NCI-H748 (cell line): Measurements from ENCODE around the gene PJA2.

Experiments
- DNase-seq: peaks from one replicate; lab custom pipeline; 2025; ENCODE audit not compliant: unreplicated experiment; lab: John Stamatoyannopoulos, UW

The PJA2 gene

DNA sequence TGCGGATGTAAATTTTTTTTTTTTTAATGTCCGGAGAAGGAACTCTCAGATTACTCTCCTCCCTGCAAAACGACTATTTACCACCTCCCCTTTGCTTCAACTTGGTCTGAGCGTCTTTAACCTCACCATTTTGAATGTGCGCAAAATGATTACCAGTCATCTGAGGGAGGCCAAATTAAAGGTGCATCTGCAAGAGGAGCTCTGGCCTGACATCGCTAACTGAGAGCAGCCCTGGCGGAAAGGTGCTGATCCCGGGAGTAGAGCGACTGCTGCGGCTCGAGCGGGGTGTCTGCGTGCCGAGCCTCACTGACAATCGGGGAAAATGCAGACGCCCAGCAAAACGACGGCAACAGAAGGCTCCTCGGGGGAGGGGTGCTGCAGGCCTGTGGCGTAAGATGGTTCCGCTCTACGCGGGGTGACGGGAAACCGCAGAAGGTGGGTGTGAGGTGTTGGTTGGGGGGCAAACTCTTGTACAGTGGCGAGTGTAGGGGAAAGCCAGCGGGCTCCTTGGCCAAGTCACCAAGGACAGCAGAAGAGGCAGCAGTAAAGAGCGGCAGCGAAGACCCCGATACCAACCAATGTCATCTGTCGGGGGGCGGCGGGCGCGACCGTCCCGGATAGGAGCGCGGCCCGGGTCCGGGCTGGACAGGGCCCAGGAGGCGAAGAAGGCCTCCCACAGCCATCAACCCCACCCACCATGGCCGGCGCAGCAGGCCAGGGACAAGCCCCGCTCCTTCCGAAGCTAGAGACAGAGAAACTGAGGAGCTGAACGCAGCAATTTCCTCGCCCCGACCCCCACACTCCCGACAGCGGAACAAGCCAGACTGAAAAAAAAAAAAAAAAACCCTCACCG lies 557 bp downstream of the PJA2 start:
- DNase-seq: peak; percentile 72

DNA sequence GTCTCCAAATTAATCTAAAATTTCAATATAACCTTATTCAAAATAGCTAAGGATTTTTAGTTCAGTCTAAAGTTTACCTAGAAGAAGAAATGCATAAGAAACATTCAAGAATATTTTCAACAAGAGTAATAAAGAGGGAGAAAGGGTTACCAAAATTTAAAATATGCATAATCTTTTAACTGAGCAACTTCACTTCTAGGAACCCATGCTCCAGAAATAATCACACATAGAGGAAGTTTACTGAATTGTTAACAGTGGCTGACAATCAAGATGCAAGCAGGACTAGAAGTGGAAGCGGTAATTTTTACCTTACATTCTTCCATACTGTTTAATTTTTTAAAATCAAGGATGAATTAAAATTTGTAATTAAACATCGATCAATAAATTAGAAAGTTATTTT lies 1.9 kb downstream of the PJA2 start:
- no peak for DNase-seq

DNA sequence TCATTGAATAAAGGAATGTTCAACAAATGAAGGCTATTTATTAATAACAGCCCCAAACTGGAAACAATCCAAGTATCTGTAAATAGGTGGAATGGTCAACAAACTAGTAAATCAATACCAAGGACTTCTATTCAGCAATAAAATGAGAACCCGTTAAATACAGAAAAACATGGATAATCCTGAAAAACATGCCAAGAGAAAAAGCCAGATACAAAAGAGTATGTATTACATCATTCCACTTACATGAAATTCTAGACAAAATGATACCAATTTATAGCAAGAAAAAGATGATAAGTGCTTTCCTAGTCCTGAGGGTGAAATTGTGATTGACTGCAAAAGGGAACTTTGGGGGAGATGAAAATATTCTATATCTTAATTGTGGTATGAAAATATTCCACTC lies 3.1 kb downstream of the PJA2 start:
- DNase-seq: no peak

DNA sequence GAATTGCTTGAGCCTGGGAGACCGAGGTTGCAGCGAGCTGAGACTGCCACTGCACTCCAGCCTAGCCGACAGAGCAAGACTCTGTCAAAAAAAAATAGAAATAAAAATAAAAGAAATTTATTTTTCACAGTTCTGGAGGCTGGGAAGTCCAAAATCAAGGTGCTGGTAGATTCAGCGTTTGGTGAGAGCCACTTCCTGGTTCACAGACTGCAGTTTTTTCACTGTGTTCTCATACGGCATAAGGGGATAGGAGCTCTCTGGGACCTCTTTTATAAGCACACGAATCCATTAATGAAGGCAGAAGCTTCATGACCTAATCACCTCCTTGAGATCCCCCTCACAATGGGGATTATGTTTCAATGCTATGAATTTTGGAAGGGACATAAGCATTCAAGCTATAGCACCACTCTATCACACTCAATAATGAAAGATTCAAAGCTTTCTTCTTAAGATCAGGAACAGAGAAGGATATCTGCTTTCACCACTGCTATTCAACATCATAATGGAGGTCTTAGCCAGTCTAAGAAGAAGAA lies 5.3 kb downstream of the PJA2 start:
- DNase-seq: no peak

DNA sequence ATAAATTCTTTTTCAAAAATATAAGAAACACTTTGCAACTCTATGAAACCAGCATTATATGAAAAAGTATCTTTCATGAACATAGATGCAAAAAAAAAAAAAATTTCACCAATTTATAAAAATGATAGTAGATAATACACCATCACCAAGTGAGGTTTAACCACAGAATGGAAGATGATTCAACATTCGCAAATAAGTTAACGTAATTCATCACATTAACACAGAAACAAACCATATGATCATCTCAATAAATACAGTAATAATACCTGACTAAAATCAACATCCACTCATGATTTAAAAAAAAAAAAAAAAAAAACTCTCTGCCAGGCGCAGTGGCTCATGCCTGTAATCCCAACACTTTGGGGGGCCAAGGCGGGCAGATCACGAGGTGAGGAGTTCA lies 6.3 kb downstream of the PJA2 start:
- DNase-seq: no peak

DNA sequence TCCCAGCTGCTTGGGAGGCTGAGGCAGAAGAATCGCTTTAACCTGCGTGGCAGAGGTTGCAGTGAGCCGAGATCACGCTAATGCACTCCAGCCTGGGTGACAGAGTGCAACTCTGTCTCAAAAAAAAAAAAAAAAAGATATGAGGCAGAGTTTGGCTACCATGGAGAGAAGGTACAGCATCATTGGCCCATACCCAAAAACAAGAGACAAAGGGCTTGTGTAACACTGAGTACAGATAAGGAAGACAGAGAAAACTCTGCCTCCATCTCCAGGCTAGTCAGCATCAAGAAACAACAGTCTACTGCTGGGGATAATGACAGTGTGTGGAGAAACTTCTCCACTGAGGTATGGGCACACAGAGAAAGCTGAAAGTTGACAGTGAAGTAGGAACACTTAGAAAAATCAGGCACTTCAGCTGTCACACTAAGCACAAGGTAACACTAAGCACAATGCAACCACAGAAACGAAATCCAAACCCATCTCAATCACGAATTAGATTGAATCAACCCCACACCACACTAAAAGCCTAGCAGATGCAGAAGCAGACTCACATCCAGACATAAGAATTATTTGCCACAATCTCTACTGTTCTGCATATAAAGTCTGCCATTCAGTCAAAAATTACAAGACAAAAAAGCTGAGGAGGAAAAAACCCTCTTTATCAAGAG lies 10.5 kb downstream of the PJA2 start:
- no peak for DNase-seq

DNA sequence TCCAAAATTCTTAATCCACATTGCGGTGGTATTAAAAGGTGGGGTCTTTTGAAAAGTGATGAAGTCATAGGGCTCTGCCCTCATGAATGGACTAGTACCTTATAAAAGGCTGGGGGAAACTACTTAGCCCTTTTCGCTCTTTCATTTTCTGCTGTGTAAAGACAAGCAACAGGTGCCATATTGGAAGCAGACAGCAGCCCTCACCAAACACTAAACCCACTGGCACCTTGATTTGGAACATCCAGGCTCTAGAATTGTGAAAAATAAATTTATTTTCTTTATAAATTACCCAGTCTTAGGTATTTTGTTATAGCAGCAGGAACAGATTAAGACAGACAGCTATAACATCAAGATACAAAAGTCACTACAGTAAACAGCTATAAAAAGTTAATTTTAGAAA lies 12.8 kb downstream of the PJA2 start:
- DNase-seq: no peak

DNA sequence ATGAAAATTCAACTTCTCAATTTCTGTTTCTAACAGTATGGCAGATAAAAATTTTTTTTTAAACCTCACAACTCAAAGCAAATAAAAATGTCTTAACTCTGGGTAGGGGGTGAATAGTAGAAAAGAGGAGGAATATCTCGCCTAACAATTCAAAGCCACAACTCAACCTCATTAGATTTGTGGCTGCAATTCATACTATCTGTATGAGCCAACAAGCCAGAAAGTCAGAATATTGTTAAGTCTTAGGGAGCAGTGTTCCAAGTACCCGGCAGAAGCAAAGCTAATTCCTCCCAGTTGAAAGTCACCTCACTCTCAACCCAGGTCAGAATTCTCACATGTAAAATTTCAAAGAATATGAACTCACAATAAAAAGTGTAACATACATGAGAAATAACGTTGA lies 15.0 kb downstream of the PJA2 start:
- no peak for DNase-seq

DNA sequence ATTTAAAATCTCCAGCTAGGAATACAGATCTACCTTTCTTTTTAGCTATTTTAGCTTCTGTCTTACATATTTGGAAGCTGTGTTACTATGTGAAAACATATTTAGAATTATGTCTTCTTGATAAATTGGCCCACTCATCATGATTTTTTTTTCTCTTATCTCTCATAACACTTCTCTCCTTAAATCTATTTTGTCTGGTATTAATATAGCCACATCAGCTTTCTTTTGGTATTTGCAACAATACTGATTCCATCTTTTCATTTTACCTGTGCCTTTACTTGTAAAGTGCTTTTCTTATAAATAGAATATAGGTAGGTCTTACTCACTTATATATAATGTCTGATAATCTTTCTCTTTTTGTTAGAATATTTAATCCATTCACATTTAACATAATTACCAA lies 19.6 kb downstream of the PJA2 start:
- DNase-seq: no peak

DNA sequence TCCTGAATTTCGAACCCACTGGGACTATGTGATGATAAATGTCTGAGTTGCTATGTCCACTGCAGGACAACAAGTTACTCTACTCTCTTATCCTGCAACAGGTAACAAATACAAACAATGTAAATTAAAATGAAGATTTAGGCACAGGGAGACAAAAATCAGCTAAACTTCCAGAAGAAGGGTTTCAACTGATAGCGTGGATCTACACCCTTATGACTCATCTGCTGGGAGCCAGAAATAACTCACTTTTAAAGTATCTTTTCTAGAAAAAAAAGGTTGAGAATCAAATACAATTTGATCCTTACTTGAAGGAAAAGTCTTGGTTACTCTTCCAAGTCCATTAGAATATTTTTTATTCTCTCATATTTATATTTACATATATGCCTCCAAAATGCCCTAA lies 21.4 kb downstream of the PJA2 start:
- DNase-seq: no peak

DNA sequence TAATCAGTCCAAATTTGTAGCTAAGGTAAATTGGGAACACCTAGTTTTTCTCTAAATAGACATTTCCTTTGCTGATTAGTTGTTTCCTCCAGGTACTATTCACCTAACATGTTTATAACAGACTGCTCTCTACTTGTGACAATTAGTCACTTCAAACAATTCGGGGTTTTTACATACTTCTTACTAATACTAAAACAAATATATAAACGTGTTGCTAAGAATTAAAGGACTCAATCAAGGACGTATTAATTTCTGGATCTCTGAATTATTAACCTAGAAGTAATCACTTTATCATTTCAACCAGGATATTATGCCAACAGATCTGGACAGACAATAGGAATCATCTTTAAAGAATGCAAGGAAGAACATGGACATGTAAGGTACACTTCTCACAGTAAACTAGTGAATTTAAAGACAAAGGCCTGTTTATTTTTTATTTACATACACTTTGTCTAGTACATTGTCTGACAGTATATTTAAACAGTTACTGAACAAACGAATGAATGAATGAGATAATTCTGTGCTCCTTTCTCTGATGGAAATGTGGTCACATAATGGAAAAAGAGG lies 22.3 kb downstream of the PJA2 start:
- no peak for DNase-seq

DNA sequence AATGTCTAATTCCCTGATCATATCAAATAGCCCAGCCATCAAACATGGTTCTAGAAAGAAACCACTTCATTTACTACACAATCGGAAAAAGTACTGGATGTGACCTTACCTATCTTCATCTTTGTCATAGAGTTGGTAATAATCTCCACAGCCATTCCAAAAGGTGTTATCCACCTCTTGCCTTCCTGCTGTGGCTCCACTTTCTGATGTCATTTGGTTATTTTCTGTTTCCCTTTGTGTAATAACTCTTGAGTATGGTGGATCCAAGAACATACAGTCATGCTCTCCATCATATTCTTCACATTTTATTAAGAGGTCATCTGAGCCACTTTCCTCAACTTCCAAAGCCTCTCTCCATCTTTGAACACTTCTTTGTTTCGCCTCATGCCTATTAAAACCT lies 31.7 kb downstream of the PJA2 start:
- no peak for DNase-seq

DNA sequence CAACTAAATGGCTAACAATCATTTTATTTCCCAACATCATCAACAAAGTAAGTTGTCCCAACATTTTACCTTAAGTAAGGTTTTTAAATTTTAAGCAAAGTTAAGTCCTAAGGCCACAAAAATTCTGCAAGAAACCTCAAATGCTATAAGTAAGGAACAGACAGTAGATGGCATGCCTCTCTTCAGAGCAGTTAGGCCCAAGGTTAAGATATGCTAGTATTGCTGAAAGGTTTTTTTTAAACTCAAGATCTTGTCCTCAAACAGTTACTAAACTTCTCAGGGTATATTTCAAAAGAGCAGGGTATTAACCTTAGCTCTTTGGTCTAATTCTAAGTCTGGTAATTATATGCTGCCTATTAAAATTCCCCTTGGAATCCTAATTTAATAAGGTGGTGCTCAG lies 35.1 kb downstream of the PJA2 start:
- DNase-seq: no peak

DNA sequence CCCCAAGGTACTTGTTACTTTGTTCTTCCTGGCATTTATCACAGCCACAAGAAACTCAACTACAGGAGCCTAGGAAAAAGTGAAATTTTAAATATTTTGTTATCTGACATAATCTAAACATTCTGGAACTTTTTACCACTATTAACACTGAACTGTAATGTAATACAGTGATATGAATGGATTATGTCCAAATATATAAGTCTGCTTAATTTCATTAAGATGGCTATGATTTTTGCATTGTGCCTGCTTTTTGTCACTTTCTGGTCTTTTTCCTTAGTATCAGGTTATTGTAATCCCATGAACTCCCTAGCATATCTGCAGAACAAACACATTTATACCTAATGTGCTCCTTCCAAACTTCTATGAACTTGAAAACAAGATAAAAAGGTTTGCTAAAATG lies 35.8 kb downstream of the PJA2 start:
- DNase-seq: no peak

DNA sequence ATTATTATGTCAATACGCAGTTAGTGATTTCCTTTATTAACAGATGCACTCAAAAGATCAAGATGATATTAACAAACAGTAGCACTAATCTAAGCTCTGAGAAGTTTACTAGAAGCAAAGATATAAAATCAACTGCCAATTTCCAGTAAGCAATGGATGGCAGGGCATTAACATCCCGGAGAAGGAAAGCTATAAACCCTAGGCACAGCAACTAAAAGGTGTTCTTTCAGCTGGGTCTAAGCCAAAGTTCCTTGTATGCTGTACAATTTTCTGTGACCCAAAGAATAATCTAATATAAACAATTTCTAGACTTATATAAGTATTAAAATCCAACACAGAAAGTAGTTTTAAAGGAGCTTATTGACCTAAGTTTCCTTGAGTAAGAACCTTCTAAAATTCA lies 39.4 kb downstream of the PJA2 start:
- DNase-seq: no peak

DNA sequence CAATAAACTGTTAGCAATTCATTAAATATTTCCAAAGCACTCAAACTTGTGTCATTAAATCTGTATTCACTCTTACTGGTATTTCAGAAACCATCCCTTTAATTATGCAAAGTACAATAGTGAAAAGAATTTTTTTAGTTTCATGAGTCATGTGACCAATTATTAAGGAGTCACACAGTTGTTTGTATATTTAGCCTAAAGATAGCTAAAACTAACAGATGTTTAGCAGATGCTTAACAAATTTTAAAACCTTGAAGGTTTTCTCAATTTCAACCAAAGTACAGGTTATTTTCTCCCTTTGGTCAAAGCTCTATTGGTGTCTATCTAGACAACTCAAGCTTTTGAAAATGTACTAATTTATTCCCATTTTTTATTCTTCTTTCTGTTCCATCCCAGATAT lies 44.1 kb downstream of the PJA2 start:
- DNase-seq: no peak

DNA sequence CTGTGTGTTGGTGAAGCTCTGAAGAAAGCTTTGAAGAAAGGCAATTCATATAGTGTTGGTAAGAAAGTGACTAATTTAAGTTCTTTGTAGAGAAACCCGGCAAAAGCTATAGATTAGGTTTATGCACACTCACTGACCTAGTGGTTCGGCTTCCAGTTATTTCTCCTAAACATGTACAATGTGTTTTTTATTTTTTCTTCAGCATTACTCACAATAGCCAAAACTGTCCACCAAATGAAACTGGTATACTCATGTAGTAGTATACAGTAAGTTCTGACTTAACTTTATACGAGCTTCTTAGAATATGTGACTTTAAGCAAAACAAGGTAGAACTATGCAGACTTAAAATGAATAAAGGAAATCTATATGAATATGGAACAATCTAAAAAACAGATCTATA lies 44.8 kb downstream of the PJA2 start:
- no peak for DNase-seq

DNA sequence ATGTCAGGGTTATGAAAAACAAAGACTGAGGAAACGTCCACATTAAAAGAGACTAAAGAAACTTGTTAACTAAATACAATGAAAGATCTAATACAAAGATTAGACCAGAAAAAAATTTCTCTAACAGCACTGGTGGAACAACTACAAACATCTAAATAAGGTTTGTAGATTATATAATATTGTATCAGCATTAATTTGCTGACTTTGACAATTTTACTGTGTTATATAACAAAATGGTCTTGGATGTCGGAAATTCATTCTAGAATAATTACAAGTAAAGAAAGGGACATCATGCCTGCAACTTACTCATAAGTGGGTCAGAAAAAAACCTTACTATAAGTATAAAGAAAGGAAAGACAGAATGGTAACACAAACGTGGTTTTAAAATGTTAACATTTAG lies 50.1 kb downstream of the PJA2 start:
- DNase-seq: no peak

DNA sequence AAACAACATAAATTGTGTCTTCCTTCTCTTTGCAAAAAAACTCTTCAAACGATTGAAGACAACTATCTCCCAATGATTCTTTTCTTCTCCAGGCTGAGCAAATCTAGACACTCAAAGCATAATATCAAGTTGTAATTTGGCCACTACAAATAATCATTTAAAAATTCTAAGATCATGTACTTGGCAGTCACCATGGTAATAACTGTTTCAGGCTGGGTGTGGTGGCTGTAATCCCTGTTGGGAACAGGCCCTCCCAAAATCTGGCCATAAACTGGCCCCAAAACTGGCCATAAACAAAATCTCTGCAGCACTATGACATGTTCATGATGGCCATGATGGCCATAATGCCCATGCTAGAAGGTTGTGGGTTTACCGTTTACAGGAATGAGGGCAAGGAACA lies 52.0 kb downstream of the PJA2 start:
- DNase-seq: no peak

DNA sequence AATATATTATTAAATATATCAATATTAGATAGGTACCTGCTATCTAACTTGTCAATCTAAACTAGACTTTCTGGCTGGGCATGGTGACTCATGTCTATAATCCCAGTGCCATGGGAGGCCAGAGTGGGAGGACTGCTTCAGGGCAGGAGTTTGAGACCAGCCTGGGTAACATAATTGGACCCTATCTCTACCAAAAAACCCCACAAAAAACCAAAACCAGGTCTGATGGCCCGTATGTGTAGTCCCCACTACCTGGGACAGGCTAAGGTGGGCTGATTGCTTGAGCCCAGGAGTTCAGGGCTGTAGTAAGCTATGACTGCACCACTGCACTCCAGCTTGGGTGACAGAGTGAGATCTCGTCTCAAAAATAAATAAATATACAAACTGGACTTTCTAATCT lies 55.0 kb downstream of the PJA2 start:
- no peak for DNase-seq

DNA sequence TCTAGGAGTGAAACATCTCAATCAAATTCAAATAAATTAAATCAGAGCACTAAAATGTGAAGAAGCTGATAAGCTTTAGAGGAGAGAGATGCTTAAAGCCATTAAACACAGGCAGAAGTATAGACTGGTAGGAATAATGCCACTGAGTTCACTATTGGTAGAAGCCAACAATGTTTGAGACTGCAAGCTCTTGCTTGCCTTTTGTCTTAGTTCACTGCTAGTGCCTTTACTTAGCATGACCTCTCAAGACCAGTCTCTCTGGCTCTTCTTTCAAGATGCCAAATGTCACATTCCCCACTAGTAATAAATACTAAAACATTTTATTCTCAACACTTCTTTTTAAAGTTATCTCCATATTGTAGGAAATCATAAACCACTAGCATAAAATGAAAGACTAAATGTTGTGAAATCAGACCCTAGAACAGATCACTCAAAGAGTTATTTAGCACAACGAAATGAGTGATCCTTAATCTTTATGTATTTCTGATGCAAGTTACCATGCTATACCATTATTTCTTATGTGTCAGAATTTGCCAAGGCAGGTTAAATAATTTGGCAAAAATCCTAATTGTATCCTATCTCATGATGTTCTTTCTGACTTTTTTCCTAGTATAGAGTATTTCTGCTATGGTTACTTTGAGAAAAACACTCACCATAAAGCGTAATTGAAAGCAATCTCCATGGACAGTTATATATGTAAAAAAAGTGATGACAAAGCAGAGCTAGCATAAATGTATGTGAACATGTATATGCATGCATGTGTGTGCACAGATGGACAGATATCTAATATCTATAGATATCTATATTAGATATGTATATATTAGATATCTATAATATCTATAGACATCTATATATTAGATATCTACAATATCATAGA lies 57.5 kb downstream of the PJA2 start:
- DNase-seq: no peak
